ENCODE measurements around the gene GPLD1.

GPLD1 gene

GRCh38 chr6:24378473-24379097 is 110.8 kb downstream of the GPLD1 start:
- DNase-seq: no peak

Data from NCI-H1417 (cell line).